Measurements from ENCODE around the gene YWHAE. TPM values are rescaled to one million over a fixed set of nuclear protein-coding genes. Genes with fewer than 3 reads are reported as not detected.
A peak's percentile ranks its signal among the peaks of the same experiment; 100 is the strongest.

YWHAE gene
- total RNA-seq, 6 experiments from 2014 or later, result 167 to 446 (median 217) TPM

DNA sequence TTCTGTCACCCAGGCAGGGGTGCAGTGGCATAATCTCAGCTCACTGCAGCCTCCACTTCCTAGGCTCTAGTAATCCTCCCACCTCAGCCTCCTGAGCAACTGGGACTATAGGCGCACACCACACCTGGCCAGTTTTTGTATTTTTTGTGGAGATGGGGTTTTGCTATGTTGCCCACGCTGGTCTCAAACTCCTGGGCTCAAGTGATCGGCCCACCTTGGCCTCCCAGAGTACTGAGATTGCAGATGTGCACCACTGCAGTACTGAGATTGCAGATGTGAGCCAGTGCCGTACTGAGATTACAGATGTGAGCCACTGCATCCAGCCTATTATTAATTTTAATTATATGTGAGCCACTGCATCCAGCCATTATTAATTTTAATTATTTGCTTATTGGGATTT lies 42.2 kb upstream of the YWHAE start:
- H3K9me3 ChIP-seq, result no peaks in the 10 kb centered on the region
- 100% methylated on average over 4 of the region's 4 CpGs for WGBS (ENCODE audit: insufficient coverage, low coverage, low lambda C conversion rate, missing lambda C conversion rate)
- H3K27ac ChIP-seq, result no peak overlapping the region
- intact Hi-C loops (cut with DNase I), result loop anchor here in 1 of 2 donors (10.0 kb wide), 1 partner anchor 77 kb away; no protein-coding TSS in a partner anchor
- no peak for DNase-seq
- no peak for ATAC-seq
- H3K36me3 ChIP-seq, result no peaks in the 10 kb centered on the region
- peaks cover 0 to 15% (median 3%) of the 10 kb centered on the region in 4 donors for H3K4me1 ChIP-seq
- no peak overlapping the region for H3K4me3 ChIP-seq
- H3K27me3 ChIP-seq, result no peaks in the 10 kb centered on the region
- no peak for TF ChIP-seq POLR2A (IDR thresholded peaks at IDR 0.05)
- no peak for TF ChIP-seq CTCF (IDR thresholded peaks at IDR 0.05)

GRCh38 chr17:1440921-1441320 lies 40.9 kb upstream of the YWHAE start:
- H3K27me3 ChIP-seq, result no peaks in the 10 kb centered on the region
- intact Hi-C loops (cut with DNase I), result loop anchor here in 1 of 2 donors (10.0 kb wide), 1 partner anchor 76 kb away; no protein-coding TSS in a partner anchor
- H3K9me3 ChIP-seq, result no peaks in the 10 kb centered on the region
- WGBS (ENCODE audit: insufficient coverage, low coverage, low lambda C conversion rate, missing lambda C conversion rate), result 94% methylated on average over 6 of the region's 8 CpGs
- H3K27ac ChIP-seq, result no peak overlapping the region
- no peak for ATAC-seq
- no peak for TF ChIP-seq CTCF (IDR thresholded peaks at IDR 0.05)
- no peak for TF ChIP-seq POLR2A (IDR thresholded peaks at IDR 0.05)
- H3K4me1 ChIP-seq, result peaks cover 0 to 15% (median 3%) of the 10 kb centered on the region in 4 donors
- H3K36me3 ChIP-seq, result peaks cover 0 to 10% (median 8%) of the 10 kb centered on the region in 4 donors
- H3K4me3 ChIP-seq, result no peak overlapping the region
- no peak for DNase-seq

GRCh38 chr17:1438593-1439083 lies 38.6 kb upstream of the YWHAE start:
- 52% methylated on average over 8 of the region's 11 CpGs for WGBS (ENCODE audit: insufficient coverage, low coverage, low lambda C conversion rate, missing lambda C conversion rate)
- TF ChIP-seq POLR2A (IDR thresholded peaks at IDR 0.05), result no peak
- no peak for TF ChIP-seq CTCF (IDR thresholded peaks at IDR 0.05)
- Histone ChIP-seq H3K27me3 (no peaks in the 10 kb centered on the region), H3K4me1 (peaks cover 0 to 19% (median 3%) of the 10 kb centered on the region in 4 donors), H3K27ac (peak overlapping the region in 1 of 3 donors; percentile 25), H3K9me3 (no peaks in the 10 kb centered on the region), H3K4me3 (no peak overlapping the region), H3K36me3 (peaks cover 0 to 18% (median 16%) of the 10 kb centered on the region in 4 donors)
- DNase-seq, result no peak
- peak; percentile 43 to 79 (median 61) for ATAC-seq
- intact Hi-C loops (cut with DNase I), result no loop called here

GRCh38 chr17:1435326-1435725 lies 35.3 kb upstream of the YWHAE start:
- peaks cover 0 to 18% (median 16%) of the 10 kb centered on the region in 4 donors for H3K36me3 ChIP-seq
- H3K4me3 ChIP-seq, result no peak overlapping the region
- H3K27me3 ChIP-seq, result no peaks in the 10 kb centered on the region
- no peak for ATAC-seq
- H3K9me3 ChIP-seq, result no peaks in the 10 kb centered on the region
- no peak overlapping the region for H3K27ac ChIP-seq
- TF ChIP-seq CTCF (IDR thresholded peaks at IDR 0.05) (no peak), POLR2A (IDR thresholded peaks at IDR 0.05) (no peak)
- intact Hi-C loops (cut with DNase I), result no loop called here
- DNase-seq, result no peak
- 64% methylated on average over 3 of the region's 3 CpGs for WGBS (ENCODE audit: insufficient coverage, low coverage, low lambda C conversion rate, missing lambda C conversion rate)
- H3K4me1 ChIP-seq, result peaks cover 0 to 19% (median 3%) of the 10 kb centered on the region in 4 donors

Measured in right lobe of liver (tissue), 6 donors.